GM20431 (cell line): Measurements from ENCODE around the gene CCDC88B.
"Not testable (repeated sequence)": the region's sequence is repeated elsewhere in the genome, so short reads cannot be mapped to it uniquely, and the experiment has no call there.

Experiments
- in situ Hi-C: fragments of 300-500 bp; cut with MseI, MboI; formaldehyde crosslinking; loops from one replicate; pipeline ENCODE4 v1.15.0; 2020; ENCODE audit warnings: low sequenced_read_pairs; ENCODE audit not compliant: unreplicated experiment

The CCDC88B gene

DNA sequence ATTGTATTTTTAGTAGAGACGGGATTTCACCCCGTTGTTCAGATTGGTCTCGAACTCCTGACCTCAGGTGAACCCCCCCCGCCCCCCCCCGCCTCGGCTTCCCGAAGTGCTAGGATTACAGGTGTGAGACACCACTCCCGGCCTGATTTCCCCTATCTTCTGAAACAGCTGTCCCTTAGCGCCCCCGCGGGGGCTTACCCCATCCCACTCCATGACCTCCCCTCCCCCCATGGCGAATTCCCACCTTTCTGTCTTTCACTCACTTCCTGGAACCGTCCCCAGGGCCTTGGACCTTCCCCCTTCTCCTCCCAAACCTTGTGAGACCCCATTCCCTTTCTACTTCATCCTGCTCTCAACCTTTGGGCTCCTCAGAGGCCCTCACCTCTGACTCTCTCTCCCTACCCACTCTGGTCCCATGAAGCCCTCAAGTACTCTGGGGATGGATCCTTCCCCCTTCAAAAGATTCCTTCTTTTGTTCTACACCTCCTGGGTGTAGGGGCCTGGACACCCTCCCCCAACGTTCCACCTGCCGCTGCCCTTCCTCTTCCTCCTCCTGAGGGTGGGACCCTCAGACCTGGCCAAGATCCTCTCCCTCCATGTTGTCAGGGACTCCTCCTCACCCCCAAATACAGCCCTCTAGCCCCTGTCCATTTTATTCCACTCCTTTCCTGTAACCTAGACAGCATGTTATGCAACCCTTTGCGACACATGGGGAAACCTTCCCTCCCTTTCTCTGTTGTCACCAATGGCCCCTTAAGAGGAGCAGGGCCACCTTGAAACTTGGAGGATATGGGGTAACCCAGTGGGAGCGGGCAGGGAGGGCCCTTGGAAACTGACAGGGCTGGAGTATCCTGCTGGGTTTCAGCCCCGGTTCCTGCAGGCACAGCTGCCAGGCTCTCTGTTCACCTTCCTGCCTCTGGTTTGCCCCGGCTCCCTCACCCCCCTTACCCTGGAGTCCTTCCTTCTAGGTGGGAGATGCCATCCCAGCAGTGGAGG, 20.9 kb upstream of the CCDC88B start:
- in situ Hi-C loops, result no loop called here

- in situ Hi-C loops, result no loop called here
Measured at GRCh38 chr11:64320556-64320955, 19.4 kb upstream of the CCDC88B start.

- in situ Hi-C loops, result no loop called here
Measured at GRCh38 chr11:64321026-64321425, 19.0 kb upstream of the CCDC88B start.

DNA sequence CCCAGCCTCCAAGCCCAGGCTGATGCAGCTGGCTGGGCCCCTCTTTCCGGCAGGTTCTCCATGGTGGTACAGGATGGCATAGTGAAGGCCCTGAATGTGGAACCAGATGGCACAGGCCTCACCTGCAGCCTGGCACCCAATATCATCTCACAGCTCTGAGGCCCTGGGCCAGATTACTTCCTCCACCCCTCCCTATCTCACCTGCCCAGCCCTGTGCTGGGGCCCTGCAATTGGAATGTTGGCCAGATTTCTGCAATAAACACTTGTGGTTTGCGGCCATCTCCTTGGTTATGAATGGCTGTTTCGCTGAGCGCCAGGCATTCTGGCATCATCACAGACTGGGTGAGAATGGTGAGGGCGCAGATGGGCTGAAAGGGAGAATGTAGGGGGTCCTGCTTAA, 18.5 kb upstream of the CCDC88B start:
- in situ Hi-C loops, result no loop called here

GRCh38 chr11:64322925-64323260, 17.1 kb upstream of the CCDC88B start:
- in situ Hi-C loops, result no loop called here

- in situ Hi-C loops, result no loop called here
Measured at GRCh38 chr11:64323373-64323772, 16.6 kb upstream of the CCDC88B start.

DNA sequence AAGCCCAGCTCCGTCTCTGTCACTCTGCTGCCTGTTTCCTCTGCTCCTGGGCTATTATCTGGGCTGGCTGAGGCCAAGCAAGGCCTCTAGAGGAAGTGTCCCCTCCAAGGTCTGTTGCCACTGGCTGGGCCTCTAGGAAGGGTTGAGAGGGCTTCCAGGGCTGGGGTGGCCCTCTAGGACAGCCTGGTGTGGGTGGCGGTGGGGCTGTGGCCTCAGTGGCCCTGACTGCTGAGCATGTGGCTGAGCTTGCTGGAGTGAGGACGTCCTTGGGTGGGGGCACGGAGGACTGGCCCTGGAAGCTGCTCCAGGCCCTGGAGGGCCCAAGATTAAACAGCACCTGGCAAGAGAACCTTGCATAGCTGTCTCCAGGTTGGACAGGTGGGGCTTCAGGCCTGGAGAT, 16.0 kb upstream of the CCDC88B start:
- in situ Hi-C loops, result not testable (repeated sequence)

DNA sequence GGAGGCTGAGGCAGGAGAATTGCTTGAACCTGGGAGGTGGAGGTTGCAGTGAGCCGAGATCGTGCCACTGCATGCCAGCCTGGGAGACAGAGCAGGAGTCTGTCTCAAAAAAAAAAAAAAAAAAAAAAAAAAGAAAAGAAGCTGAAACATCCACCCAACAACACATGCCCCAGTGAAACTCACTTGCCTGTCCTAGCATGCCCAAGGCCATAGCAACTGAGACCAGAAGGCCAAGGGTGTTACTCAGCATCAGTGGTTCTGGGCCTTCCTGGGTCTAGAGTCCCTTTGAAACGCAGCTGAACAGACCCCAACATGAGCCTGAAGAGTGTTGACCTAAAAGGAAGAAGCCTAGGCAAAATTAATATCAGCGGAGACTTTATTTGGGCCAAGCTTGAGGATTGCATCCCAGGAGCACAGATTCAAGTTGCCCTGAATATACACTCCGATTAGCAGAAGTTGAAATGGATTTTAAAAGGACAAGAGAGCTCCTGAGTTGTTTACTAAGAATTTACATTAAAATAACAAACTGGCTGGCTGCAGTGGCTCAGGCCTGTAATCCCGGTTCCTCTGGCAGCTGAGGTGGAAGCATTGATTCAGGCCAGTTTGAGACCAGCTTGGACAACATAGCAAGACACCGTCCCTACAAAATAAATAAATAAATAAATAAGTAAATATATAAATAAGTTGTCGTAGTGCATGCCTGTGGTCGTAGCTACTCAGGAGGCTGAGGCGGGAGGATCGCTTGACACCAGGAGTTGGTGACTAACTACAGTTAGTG, 15.1 kb upstream of the CCDC88B start:
- in situ Hi-C loops, result no loop called here

- in situ Hi-C loops, result no loop called here
Measured at GRCh38 chr11:64327375-64327774, 12.6 kb upstream of the CCDC88B start.

DNA sequence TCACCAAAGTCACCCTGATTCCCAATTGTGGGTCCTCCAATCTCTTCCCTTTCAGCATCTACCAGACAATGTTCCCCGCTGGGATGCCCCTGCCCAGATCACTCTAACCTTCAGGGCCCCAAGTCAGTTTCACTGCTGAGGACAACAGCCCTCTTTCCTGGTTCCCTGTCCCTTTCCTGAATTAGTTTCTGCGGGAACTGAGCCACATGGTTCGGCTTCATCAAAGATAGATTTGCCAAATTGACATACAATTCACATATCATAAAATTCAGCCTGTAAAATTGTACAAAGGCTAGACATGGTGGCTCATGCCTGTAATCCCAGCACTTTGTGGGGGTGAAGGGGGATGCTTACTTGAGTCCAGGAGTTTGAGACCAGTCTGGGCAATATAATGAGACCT, 12.0 kb upstream of the CCDC88B start:
- in situ Hi-C loops, result no loop called here

DNA sequence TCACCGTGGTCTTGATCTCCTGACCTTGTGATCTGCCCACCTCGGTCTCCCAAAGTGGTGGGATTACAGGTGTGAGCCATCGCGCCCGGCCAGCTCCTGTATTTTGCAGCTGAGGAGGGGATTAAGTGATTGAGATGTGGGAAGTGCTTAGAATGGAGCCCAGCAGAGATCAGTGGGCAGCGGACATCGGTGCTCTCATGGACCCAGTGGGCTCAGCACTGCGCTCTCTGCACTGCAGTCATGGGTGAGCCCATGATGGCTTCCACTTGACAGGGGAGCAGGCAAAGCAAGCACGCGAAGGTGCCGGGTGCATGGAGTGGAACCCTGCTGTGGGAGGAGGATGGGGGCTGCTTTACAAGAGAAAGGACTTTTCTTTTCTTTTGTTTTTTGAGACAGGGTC, 9.1 kb upstream of the CCDC88B start:
- in situ Hi-C loops, result no loop called here

DNA sequence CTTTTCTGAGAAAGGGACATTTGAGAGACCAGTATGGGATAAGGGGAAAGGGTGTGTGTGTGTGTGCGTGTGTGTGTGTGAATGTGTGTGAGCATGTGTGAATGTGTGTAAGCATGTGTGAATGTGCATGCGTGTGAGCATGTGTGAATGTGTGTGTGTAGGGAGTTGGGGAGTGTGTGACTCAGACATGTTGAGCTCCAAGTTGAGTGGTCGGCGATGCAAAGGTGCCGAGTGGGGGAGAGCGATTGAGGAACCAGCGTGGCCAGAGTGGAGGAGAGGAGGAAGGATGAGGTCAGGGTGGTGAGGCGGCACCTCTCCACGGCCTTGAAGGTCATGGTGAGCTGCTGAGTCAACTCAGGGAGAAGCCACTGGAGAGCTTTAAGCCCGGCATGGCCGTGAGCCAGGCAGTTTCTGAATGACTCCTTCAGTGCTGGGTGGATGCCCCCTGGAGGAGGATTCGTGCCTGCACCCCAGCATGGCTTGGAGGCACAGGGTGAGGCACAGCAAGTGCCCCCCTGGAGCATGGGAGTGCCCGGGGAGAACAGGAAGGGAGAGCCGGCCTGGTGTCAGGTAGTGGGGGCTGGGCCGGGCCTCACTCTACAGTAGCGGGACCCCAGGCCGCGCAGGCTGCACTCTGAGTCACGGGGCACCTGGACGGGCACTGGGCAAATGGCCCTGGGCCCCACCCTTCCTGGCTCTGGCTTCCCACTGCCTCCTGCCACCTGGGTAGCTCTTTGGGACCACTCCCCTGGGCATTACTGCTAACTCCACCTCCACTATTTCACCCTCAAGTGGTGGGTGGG, 8.2 kb upstream of the CCDC88B start:
- in situ Hi-C loops, result no loop called here

DNA sequence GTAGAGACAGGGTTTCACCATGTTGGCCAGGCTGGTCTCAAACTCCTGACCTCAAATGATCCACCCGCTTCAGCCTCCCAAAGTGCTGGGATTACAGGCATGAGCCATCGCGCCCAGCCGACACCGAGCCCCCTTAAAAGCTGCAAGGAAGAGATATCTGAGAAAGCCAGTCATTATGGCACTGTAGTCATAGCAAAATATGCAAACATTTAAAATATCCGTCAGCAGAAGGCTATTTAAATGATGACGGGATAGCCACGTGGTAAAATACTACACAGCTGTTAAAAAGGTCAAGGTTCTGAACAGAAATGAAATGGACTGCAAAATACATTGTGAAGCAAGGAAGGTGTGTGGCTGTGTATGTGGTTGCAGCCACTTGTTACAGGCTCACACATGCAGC, 6.4 kb upstream of the CCDC88B start:
- in situ Hi-C loops, result no loop called here

DNA sequence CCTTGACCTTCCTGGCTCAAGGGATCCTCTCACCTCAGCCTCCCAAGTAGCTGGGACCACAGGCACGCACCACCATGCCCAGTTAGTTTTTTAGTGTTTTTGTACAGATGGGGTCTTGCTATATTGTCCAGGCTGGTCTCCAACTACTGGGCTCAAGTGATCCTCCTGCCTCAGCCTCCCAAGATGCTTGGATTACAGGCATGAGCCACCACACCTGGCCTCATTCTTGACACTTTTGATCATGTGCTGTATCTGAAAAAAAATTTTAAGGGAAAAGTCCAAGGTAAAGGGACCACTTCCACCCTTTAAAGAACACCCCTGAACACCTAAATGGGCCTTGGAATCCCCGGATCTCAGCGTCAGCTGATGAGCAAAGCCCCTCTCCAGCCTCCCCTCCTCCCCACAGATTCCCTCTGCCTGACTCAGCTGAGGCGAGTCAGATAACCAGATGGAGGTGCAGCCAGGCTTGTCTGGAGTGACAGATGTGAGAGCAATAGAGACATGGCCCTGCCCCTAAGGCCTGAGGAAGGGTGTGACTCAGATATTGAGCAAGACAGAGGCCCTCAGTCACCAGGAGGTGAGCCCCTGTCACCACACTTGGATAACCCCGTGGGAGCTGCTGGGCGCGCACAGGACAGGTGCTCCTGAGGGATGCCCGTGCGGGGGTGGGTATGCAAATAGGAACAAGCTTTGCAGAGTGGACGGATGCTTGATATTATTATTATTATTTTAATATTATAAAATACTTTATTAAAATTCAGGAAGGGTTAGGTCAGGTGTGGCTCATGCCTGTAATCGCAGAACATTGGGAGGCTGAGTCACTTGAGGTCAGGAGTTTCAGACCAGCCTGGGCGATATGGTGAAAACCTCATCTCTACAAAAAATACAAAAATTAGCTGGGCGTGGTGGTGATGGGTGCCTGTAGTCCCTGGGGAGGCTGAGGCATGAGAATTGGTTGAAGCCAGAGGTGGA, 5.0 kb upstream of the CCDC88B start:
- in situ Hi-C loops, result no loop called here

GRCh38 chr11:64337538-64338249, 2.3 kb upstream of the CCDC88B start:
- in situ Hi-C loops, result no loop called here

GRCh38 chr11:64338716-64339115, 1.3 kb upstream of the CCDC88B start:
- in situ Hi-C loops, result no loop called here

DNA sequence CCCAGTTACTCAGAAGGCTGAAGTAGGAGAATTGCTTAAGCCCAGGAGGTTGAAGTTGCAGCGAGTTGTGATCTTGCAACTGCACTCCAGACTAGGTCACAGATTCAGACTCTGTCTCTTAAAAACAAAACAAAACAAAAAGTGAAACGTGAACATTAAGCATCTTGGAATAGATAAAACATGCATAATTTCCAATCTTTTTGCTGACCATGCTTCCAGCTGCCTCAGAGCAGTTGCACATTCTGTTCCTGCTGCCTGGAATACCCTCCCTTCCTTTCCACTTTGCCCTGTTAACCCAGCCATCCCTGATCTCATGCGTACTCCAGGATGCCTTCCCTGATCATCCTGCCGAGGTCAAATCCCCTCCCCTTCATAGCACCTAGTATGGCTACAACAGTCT, 718 bp upstream of the CCDC88B start:
- in situ Hi-C loops, result no loop called here

DNA sequence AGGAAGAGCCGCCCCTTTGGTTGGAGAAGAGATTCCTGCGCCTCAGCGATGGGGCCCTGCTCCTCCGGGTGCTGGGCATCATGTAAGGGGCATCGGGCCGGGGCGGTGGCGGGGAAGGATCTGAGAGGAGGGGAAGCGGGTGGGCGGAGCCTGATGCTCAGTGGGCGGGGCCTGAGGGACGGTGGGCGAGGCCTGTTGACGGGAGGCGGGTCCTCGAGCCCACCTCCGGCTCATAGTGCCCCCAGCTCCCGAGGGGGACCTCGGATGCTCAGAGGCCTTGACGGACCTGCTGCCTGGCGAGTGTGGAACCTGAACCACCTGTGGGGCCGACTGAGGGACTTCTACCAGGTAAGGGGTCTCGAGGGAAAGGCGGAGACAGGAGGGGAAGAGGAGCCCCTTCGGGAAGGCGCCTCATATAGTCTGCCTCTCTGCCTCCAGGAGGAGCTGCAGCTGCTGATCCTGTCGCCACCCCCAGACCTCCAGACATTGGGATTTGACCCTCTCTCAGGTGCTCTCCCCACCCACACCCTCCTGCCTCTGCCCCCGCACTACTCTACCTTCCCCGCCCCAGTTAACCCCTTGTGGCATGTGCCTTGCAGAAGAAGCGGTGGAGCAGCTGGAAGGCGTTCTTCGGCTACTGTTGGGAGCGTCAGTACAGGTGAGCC, 799 bp downstream of the CCDC88B start:
- in situ Hi-C loops, result no loop called here
